ENCODE measurements around the gene HOXB3.

The HOXB3 gene

GRCh38 chr17:48617471-48618255 is 27.6 kb upstream of the HOXB3 start:
- H3K27ac ChIP-seq, result no peak overlapping the region
- TF ChIP-seq CTCF (conservative IDR thresholded peaks at IDR 0.05), result no peak

GRCh38 chr17:48616717-48617470 is 26.9 kb upstream of the HOXB3 start:
- no peak overlapping the region for H3K27ac ChIP-seq
- no peak for TF ChIP-seq CTCF (conservative IDR thresholded peaks at IDR 0.05)

GRCh38 chr17:48615963-48616716 is 26.1 kb upstream of the HOXB3 start:
- no peak for TF ChIP-seq CTCF (conservative IDR thresholded peaks at IDR 0.05)
- H3K27ac ChIP-seq, result no peak overlapping the region

DNA sequence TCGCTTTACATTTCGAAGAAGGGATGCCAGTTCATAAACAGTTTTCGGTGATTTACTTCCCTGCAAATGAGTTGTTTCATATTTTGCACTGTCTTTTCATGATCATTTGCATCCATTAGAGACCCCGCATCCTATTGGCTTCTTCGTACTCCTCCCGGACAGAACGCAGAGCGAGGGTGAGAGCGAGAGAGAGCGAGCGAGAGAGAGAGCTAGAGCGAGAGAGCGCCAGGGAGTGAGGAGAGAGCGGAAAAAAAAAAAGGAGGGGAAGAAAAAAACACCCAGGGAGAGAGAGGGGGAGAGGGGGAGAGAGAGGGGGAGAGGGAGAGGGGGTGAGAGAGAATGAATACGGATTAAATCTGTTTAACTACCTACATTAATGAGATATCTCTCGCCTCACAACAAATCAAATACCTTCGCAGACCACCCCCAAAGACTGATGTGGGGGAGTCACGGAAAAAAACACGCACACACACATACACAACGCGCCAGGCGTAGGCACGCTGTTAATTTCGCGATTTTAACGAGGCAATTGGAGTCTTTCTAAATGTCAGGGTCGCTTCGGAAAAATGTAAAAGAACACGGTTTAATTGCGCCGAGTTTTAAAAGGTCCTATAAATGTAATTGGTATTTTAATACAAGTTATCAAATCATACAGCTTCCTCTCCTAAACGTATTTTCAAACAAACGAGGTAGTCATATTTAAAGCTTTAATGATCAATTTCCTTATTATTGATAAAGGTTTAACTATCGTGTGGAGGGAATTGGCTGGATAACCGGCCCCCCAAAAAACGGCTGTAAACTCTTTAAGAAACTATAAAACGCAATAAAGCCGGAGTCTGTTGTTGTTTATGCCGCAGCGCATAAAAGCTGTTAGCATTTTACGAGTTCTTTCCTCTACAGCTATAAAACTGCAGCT is 25.3 kb upstream of the HOXB3 start, which contains the start of gene HOXB8:
HOXB8 (minus strand) TSS at position 246 of the 916 bp plus-strand sequence. CDS start 588 bp downstream, outside the sequence.
- TF ChIP-seq CTCF (conservative IDR thresholded peaks at IDR 0.05), result no peak
- no peak within 1 kb of the TSS for H3K27ac ChIP-seq

GRCh38 chr17:48613862-48614694 is 24.0 kb upstream of the HOXB3 start:
- no peak for TF ChIP-seq CTCF (conservative IDR thresholded peaks at IDR 0.05)
- H3K27ac ChIP-seq, result no peak overlapping the region

Data from VCaP (cell line).